A549 (cell line): ENCODE results near the gene PIP4K2B. TPM values are rescaled to one million over a fixed set of nuclear protein-coding genes. Genes with fewer than 3 reads are reported as not detected.

Source experiments
- ATAC-seq, 2 experiments: fragments of 200-7000 bp in 1 of 2; fragments of >200 bp in 1 of 2; cut with Nextera tagmentation in 1 of 2; cut with Tn5 transposase in 1 of 2; 3 replicates each; pipeline versions ENCODE4 v1.8.0 to v1.9.1; 2018 to 2020; ENCODE audit warnings: mild to moderate bottlenecking in 1 of 2, moderate library complexity in 1 of 2
- CTCF ChIA-PET: fragments of 300-600 bp; sonication (Branson Sonifier 250); formaldehyde crosslinking; extraction: SDS; loops from one replicate; lab custom pipeline; 2021; ENCODE audit warnings: antibody characterized with exemption, inconsistent platforms; lab: Yijun Ruan, JAX
- POLR2A ChIA-PET: fragments of 350-600 bp; formaldehyde crosslinking; extraction: SDS; loops from one replicate; lab custom pipeline; 2021; ENCODE audit warnings: antibody characterized with exemption, inconsistent platforms; lab: Yijun Ruan, JAX
- DNase-seq, 2 experiments: peaks; one replicate each; pipeline versions ENCODE4 v3.0.0 to v3.0.0-alpha.2; 2011 to 2016; ENCODE audit warnings: low read depth in 1 of 2, low spot score in 1 of 2
- FAIRE-seq: peaks from 2 replicates; lab custom pipeline; 2011; peaks lifted over from hg19 to GRCh38; lab: Jason Lieb, UNC
- H3K27ac ChIP-seq, 2 experiments: fragments of >200 bp; sonication (Bioruptor Twin); formaldehyde crosslinking; 3 replicates each; pipeline ENCODE4 v1.5.1; 2016 to 2017
- H3K4me1 ChIP-seq: fragments of >200 bp; sonication (Bioruptor Twin); formaldehyde crosslinking; 3 replicates; pipeline ENCODE4 v1.6.1; 2016
- H3K4me2 ChIP-seq: fragments of >200 bp; sonication (Bioruptor Twin); formaldehyde crosslinking; 3 replicates; pipeline ENCODE4 v1.6.1; 2016
- H3K4me3 ChIP-seq: fragments of >200 bp; sonication (Bioruptor Twin); formaldehyde crosslinking; 3 replicates; pipeline ENCODE4 v1.5.1; 2016
- H3K9me3 ChIP-seq: fragments of >200 bp; sonication (Bioruptor Twin); formaldehyde crosslinking; 3 replicates; pipeline ENCODE4 v1.6.1; 2016
- ATOH8 ChIP-seq: fragments of 250-450 bp; sonication (Bioruptor Pico); IDR thresholded peaks from 2 replicates; pipeline ENCODE4 v1.5.0; 2020; ENCODE audit warnings: low read depth, mild to moderate bottlenecking, moderate library complexity
- CBX2 ChIP-seq: fragments of 200-600 bp; sonication (generic); IDR thresholded peaks from 2 replicates; pipeline ENCODE4 v1.6.1; 2016; ENCODE audit warnings: low read depth, mild to moderate bottlenecking, borderline replicate concordance
- CBX8 ChIP-seq: fragments of 200-600 bp; sonication (generic); IDR thresholded peaks from 2 replicates; pipeline ENCODE4 v1.6.1; 2016
- CTCF ChIP-seq: fragments of >200 bp; sonication (Bioruptor Twin); formaldehyde crosslinking; IDR thresholded peaks from 3 replicates; pipeline ENCODE4 v1.5.1; 2016
- EHF ChIP-seq: fragments of 250-450 bp; sonication (Bioruptor Pico); IDR thresholded peaks from 2 replicates; pipeline ENCODE4 v1.5.0; 2020; ENCODE audit warnings: mild to moderate bottlenecking
- ESRRA ChIP-seq: fragments of 150-350 bp; IDR thresholded peaks from 2 replicates; pipeline ENCODE4 v1.6.1; 2014; ENCODE audit warnings: mild to moderate bottlenecking, low read length, borderline replicate concordance
- FOSL2 ChIP-seq, 2 experiments: fragments of 450-650 bp in 1 of 2; fragments of >200 bp in 1 of 2; sonication (Bioruptor Twin) in 1 of 2; formaldehyde crosslinking; IDR thresholded peaks; 2 replicates each; pipeline versions ENCODE4 v1.5.0 to v1.6.1; 2016 to 2020; ENCODE audit warnings: mild to moderate bottlenecking in 1 of 2, moderate library complexity in 1 of 2
- GATA3 ChIP-seq: IDR thresholded peaks from 2 replicates; pipeline ENCODE4 v1.6.1; 2012; ENCODE audit warnings: borderline replicate concordance
- HEYL ChIP-seq: fragments of 250-450 bp; sonication (Bioruptor Pico); IDR thresholded peaks from 2 replicates; pipeline ENCODE4 v1.8.0; 2021; ENCODE audit warnings: mild to moderate bottlenecking, moderate library complexity
- HMGXB4 ChIP-seq: fragments of 250-450 bp; sonication (Bioruptor Pico); IDR thresholded peaks from 2 replicates; pipeline ENCODE4 v1.5.0; 2021; ENCODE audit warnings: mild to moderate bottlenecking, moderate library complexity, borderline replicate concordance
- HOXB5 ChIP-seq: fragments of 250-450 bp; sonication (Bioruptor Pico); IDR thresholded peaks from 2 replicates; pipeline ENCODE4 v1.5.0; 2020; ENCODE audit warnings: mild to moderate bottlenecking, moderate library complexity
- KDM5A ChIP-seq: fragments of 200-600 bp; sonication (generic); IDR thresholded peaks from 2 replicates; pipeline ENCODE4 v1.6.1; 2016; ENCODE audit warnings: antibody characterized with exemption, mild to moderate bottlenecking
- MAFK ChIP-seq: fragments of 450-650 bp; IDR thresholded peaks from 2 replicates; pipeline ENCODE4 v1.6.1; 2014; ENCODE audit not compliant: partially characterized antibody
- MYC ChIP-seq: IDR thresholded peaks from 2 replicates; pipeline ENCODE4 v1.6.1; 2012; ENCODE audit warnings: mild to moderate bottlenecking, inconsistent platforms, low read length, improper control_type of control experiment, borderline replicate concordance
- NFE2L2 ChIP-seq: fragments of 150-350 bp; conservative IDR thresholded peaks from 2 replicates; pipeline ENCODE4 v1.6.1; 2014; ENCODE audit warnings: low read length
- PHF8 ChIP-seq: fragments of 200-600 bp; sonication (generic); IDR thresholded peaks from 2 replicates; pipeline ENCODE4 v1.6.1; 2016; ENCODE audit warnings: low read depth, mild to moderate bottlenecking, antibody characterized with exemption, moderate library complexity, borderline replicate concordance
- POLR2A ChIP-seq: IDR thresholded peaks from 2 replicates; pipeline ENCODE4 v1.6.1; 2012; ENCODE audit warnings: mild to moderate bottlenecking, low read length
- POLR2AphosphoS2 ChIP-seq: conservative IDR thresholded peaks from 2 replicates; pipeline ENCODE4 v1.6.1; 2012; ENCODE audit warnings: low read length, improper control_type of control experiment, inconsistent platforms
- RNF2 ChIP-seq: fragments of 200-600 bp; sonication (generic); IDR thresholded peaks from 2 replicates; pipeline ENCODE4 v1.6.1; 2016; ENCODE audit warnings: low read depth, mild to moderate bottlenecking, antibody characterized with exemption, moderate library complexity, borderline replicate concordance
- SMC3 ChIP-seq: fragments of >200 bp; sonication (Bioruptor Twin); formaldehyde crosslinking; IDR thresholded peaks from 3 replicates; pipeline ENCODE4 v1.6.1; 2018; ENCODE audit warnings: inconsistent platforms
- TP53 ChIP-seq: fragments of 250-450 bp; sonication (Bioruptor Pico); IDR thresholded peaks from 2 replicates; pipeline ENCODE4 v1.5.0; 2021; ENCODE audit warnings: mild to moderate bottlenecking, moderate library complexity
- WGBS: methylation state at CpG from one replicate; pipeline ENCODE4 v1.1.6; 2017; ENCODE audit errors: missing lambda C conversion rate; 5-methylcytosine and 5-hydroxymethylcytosine counted together
- polyA plus RNA-seq, 4 experiments: library from polyadenylated mRNA; depleted of rRNA in 3 of 4; stranded (reverse); fragments of >200 nt; fragmentation: RNase III in 1 of 4; extraction: RNeasy Plus Mini Kit Qiagen cat#74134 plus additional on column Dnase treatment in 1 of 4; gene quantifications; 2 replicates in 3 of 4; 3 replicates in 1 of 4; pipeline ENCODE4 v1.2.3, GENCODE V29; 2011 to 2017
- TF ChIP-seq, protein P1 (sequence below): IDR thresholded peaks from 2 replicates; pipeline ENCODE4 v1.6.1; 2012

PIP4K2B gene
- polyA plus RNA-seq, 2 of the 4 experiments (the other 2 are of a cell fraction): 40.3 to 53.7 TPM

DNA sequence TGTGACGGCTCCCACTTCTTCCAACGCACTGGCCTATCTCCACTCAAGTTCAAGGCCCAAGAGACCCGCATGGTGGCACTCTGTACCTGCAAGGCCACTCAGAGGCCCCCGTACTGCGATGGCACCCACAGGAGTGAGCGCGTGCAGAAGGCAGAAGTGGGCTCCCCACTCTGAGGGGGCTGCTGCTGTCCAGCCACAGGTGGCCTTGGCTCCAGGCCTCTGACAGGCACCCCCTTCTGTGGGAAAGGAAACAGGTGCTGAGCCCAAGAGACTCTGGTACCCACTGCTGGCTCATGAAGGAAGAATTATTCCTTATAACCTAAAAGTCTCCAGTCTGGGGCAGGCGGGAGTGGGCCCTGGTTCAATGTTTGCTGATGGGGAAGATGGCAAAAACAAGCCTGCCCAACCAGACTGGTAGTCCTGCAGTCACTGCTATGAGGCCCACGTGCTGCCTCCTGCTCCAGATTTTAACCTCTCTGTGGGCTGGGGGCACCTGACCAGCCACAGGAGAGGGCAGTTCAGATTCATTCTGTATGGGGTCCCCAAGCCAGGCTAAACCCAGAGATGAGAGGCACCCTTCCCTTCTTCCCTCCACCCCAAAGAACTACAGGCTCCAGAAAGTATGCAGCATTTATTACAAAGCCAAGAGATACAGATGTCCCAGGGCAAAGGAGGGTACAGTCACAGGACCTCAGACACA lies 65.9 kb downstream of the PIP4K2B start:
- POLR2A ChIA-PET: no interaction called here
- peaks cover 41% of the 10 kb centered on the region for H3K4me1 ChIP-seq

GRCh38 chr17:38732376-38733281 lies 66.7 kb downstream of the PIP4K2B start:
- 90% methylated on average over 7 of the region's 7 CpGs for WGBS
- peaks cover 41% of the 10 kb centered on the region for H3K4me1 ChIP-seq
- no peaks in the 10 kb centered on the region for H3K9me3 ChIP-seq
- no peak overlapping the region for H3K27ac ChIP-seq
- TF ChIP-seq NFE2L2 (0 out of 2 replicates have a peak, but pooled peaks have one; percentile 0), POLR2A (no peak), POLR2AphosphoS2 (0 out of 2 replicates have a peak, but pooled peaks have one; percentile 44)
- TF ChIP-seq, all 56 proteins: peak for 2
- Histone ChIP-seq H3K4me3 (no peak overlapping the region), H3K4me2 (peak overlapping the region; percentile 91; the same call in 2 of the 3 replicates)
- ChIA-PET POLR2A (no interaction called here), CTCF (interaction anchor here (0.9 to 5.7 kb wide), 10 partner anchors 7 to 175 kb away, joined by 3 to 107 read pairs (median 9); partner anchors contain the start of genes EPOP and PCGF2)
- FAIRE-seq (no peak), ATAC-seq (no peak), DNase-seq (no peak)

More for the DNA sequence above, 65.9 kb downstream of the PIP4K2B start:
- Histone ChIP-seq H3K27ac (0 out of 6 replicates have a peak overlapping the region, but pooled peaks of 1 of the 2 experiments have one; percentile 4), H3K4me2 (no peak overlapping the region), H3K4me3 (no peak overlapping the region), H3K9me3 (no peaks in the 10 kb centered on the region)
- CTCF ChIA-PET: interaction anchor here (0.6 to 5.7 kb wide), 12 partner anchors 8 to 178 kb away, joined by 3 to 107 read pairs (median 13); partner anchors contain the start of genes EPOP and PCGF2
- TF ChIP-seq POLR2AphosphoS2 (0 out of 2 replicates have a peak, but pooled peaks have one; percentile 2), MAFK (no peak)
- DNase-seq (no peak), ATAC-seq (no peak), FAIRE-seq (no peak)
- 83% methylated on average over 9 of the region's 9 CpGs for WGBS

DNA sequence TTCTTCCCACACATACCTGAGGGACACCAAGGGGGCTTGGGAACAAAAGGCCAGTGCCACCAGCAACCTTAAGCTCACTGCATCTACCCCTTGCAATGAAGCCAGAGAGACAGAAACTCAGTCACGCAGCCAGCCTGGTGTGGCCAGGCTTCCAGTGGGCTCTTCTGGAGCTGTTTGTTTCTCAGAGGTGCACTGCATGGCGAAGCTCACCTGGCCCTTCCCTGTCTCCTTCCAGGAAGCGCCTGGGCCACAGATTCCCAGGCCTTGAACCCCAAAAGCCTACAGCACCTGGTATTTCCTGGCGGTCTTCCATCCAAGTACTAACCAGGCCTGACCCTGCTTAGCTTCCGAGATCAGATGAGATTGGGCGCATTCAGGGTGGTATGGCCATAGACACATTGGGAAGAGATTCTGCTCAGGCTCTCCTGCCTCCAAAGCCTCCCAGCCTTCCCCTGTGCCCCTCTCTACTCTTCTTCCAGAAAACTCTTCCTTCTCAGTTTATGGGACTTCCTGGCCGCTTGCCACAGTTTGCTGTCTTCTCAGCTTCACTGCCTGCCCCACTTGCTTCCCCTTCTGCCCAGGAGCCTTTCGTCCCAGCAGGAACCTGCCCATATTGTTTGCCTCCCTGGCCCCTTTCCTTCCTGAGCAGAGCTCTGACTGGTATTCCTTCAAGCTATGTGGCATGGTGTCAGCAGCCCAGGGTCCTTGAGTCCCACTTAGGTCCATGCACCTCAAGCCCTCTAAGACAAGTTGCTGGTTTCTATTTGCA lies 67.6 kb downstream of the PIP4K2B start:
- peak overlapping the region; percentile 77 for H3K4me3 ChIP-seq
- peaks cover 41% of the 10 kb centered on the region for H3K4me1 ChIP-seq
- CTCF ChIA-PET: interaction anchor here (0.5 to 5.6 kb wide), 22 partner anchors 8 to 422 kb away, joined by 3 to 56 read pairs (median 6); partner anchors contain the start of genes EPOP, MLLT6, PCGF2 and PIP4K2B
- TF ChIP-seq PHF8 (no peak), CTCF (no peak), FOSL2 (IDR thresholded peaks at IDR 0.05) (no peak), FOSL2 (CRISPR knock-in tag; IDR thresholded peaks at IDR 0.05) (no peak), EHF (no peak), HMGXB4 (CRISPR knock-in tag) (no peak), MYC (no peak), CBX2 (no peak), GATA3 (no peak), TP53 (CRISPR knock-in tag) (no peak), HOXB5 (no peak), KDM5A (no peak), SMC3 (no peak), ESRRA (no peak), ATOH8 (no peak), HEYL (CRISPR knock-in tag) (no peak), RNF2 (no peak), POLR2A (no peak), CBX8 (no peak)
- TF ChIP-seq, protein P1, sequence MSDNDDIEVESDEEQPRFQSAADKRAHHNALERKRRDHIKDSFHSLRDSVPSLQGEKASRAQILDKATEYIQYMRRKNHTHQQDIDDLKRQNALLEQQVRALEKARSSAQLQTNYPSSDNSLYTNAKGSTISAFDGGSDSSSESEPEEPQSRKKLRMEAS: no peak
- FAIRE-seq (no peak), ATAC-seq (no peak), DNase-seq (no peak)
- WGBS: 90% methylated on average over 8 of the region's 8 CpGs
- H3K9me3 ChIP-seq: no peaks in the 10 kb centered on the region
- peak overlapping the region; percentile 91 for H3K4me2 ChIP-seq
- POLR2A ChIA-PET: interaction anchor here (1.1 to 2.1 kb wide), 4 partner anchors 18 to 138 kb away, joined by 3 to 8 read pairs (median 4); partner anchors contain the start of genes LASP1 and PSMB3
- peak overlapping the region; percentile 91 to 95; a peak in 4 of 6 replicates for H3K27ac ChIP-seq
